Measurements from ENCODE around the gene SDK1.

The SDK1 gene

GRCh38 chr7:3910054-3910453 lies 609.0 kb downstream of the SDK1 start:
- in situ Hi-C loops (cut with MboI; ENCODE audit: low pct_unique_long_range_greater_than_20kb, low sequenced_read_pairs, unreplicated experiment): no loop called here
- DNase-seq (ENCODE audit: low spot score): no peak
- TF ChIP-seq, protein P1, sequence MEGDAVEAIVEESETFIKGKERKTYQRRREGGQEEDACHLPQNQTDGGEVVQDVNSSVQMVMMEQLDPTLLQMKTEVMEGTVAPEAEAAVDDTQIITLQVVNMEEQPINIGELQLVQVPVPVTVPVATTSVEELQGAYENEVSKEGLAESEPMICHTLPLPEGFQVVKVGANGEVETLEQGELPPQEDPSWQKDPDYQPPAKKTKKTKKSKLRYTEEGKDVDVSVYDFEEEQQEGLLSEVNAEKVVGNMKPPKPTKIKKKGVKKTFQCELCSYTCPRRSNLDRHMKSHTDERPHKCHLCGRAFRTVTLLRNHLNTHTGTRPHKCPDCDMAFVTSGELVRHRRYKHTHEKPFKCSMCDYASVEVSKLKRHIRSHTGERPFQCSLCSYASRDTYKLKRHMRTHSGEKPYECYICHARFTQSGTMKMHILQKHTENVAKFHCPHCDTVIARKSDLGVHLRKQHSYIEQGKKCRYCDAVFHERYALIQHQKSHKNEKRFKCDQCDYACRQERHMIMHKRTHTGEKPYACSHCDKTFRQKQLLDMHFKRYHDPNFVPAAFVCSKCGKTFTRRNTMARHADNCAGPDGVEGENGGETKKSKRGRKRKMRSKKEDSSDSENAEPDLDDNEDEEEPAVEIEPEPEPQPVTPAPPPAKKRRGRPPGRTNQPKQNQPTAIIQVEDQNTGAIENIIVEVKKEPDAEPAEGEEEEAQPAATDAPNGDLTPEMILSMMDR (IDR thresholded peaks at IDR 0.05; ENCODE audit: extremely low read depth, insufficient read depth, missing control alignments): no peak

DNA sequence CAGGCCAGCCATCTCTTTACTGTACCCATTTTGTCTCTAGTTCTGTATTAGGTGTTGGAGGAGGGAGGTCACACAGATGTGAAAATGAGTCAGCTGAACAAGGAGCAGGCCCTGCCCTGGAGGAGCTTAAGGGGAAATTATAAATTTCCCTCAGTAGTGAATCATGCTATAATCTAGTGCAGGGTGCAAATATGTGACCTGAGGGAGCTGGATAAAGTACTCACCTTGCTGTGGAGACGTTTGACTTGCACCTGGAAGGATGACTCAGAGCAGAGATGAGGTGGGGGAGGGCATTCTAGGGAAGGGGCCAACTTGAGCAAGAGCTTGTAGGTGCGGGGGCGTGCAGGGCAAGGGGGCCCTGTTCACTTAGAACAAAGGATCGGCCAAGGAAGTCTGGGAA lies 610.6 kb downstream of the SDK1 start:
- in situ Hi-C loops (cut with MboI; ENCODE audit: low pct_unique_long_range_greater_than_20kb, low sequenced_read_pairs, unreplicated experiment): no loop called here
- no peak for DNase-seq (ENCODE audit: low spot score)
- TF ChIP-seq, protein P1 (IDR thresholded peaks at IDR 0.05; ENCODE audit: extremely low read depth, insufficient read depth, missing control alignments): no peak

DNA sequence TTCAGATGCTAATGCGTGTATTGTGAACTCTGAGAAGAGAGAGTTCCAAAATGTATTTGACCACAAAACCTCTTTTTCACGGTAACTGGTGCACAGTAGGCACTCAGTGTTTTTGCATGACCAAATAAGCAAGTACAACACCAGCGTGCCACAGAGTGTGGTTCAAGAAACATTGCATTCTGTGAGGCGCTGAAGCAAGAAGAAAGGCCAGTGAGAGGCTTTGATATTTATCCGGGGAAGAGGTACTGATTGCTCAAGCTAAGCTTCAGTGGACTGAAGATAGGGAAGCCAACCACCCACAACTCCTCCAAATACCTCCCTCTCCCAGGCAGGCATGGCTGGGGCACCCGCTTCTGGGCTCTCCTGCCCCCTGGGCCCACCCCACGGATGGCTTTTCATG lies 611.2 kb downstream of the SDK1 start:
- no peak for DNase-seq (ENCODE audit: low spot score)
- TF ChIP-seq, protein P1 (IDR thresholded peaks at IDR 0.05; ENCODE audit: extremely low read depth, insufficient read depth, missing control alignments): no peak
- in situ Hi-C loops (cut with MboI; ENCODE audit: low pct_unique_long_range_greater_than_20kb, low sequenced_read_pairs, unreplicated experiment): no loop called here

DNA sequence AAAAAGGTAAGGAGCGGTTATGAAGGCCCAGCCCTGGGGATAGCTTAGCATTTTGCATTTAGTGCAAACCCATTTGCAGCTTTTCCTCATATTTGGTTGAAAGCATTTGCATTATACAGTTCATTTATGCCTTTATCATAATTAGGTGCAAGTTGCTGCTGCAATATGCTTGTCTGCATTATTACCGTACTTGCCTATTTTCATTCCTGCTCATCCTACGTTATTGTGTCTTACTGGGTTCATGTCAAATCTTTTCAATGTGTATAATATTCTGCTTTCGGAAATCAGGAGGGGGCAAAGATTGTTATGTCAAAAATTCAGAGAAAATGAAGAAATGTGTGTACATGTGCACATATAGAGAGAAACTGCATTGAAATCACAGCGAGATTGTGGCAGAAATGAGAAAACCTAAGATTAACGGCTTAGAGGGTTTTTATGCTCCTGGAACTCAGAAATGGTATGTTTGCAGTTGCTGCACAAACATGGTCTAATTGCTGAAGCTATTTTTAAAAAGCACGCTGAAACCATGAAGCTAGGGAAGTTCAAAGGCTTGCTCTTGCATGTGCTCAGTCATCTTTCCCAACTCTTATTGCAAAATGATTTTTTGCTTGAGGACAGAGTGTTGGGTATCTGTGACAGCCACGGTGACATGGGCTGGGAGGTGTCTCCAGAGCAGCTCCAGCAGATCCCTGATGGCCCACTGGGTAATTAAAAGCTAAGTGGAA lies 613.2 kb downstream of the SDK1 start:
- TF ChIP-seq, protein P1 (IDR thresholded peaks at IDR 0.05; ENCODE audit: extremely low read depth, insufficient read depth, missing control alignments): no peak
- no peak for DNase-seq (ENCODE audit: low spot score)
- in situ Hi-C loops (cut with MboI; ENCODE audit: low pct_unique_long_range_greater_than_20kb, low sequenced_read_pairs, unreplicated experiment): no loop called here

GRCh38 chr7:3915337-3915878 lies 614.4 kb downstream of the SDK1 start:
- DNase-seq (ENCODE audit: low spot score): no peak
- in situ Hi-C loops (cut with MboI; ENCODE audit: low pct_unique_long_range_greater_than_20kb, low sequenced_read_pairs, unreplicated experiment): no loop called here
- TF ChIP-seq, protein P1 (IDR thresholded peaks at IDR 0.05; ENCODE audit: extremely low read depth, insufficient read depth, missing control alignments): no peak

DNA sequence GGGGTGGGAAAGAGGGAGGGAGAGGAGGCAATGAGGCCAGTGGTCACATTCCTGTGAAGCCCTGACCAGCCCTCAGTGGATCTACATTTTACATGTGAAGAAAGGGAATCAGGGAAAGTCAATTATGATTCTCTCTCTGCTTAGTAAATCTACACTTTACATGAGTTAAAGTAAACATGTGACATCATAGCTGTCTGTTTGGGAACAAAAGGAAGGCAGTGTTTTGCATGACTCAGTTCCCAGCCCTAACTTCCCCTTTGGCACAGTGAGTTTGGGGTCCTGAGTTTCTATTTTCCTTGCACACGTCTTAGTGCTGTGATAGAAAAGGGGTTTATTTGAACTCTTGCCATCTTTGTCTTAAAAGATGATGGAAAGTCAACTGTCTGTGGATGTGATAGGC lies 615.1 kb downstream of the SDK1 start:
- TF ChIP-seq, protein P1 (IDR thresholded peaks at IDR 0.05; ENCODE audit: extremely low read depth, insufficient read depth, missing control alignments): no peak
- DNase-seq (ENCODE audit: low spot score): no peak
- in situ Hi-C loops (cut with MboI; ENCODE audit: low pct_unique_long_range_greater_than_20kb, low sequenced_read_pairs, unreplicated experiment): no loop called here
